Measurements from ENCODE around the gene MOB3B.

Gene MOB3B

DNA sequence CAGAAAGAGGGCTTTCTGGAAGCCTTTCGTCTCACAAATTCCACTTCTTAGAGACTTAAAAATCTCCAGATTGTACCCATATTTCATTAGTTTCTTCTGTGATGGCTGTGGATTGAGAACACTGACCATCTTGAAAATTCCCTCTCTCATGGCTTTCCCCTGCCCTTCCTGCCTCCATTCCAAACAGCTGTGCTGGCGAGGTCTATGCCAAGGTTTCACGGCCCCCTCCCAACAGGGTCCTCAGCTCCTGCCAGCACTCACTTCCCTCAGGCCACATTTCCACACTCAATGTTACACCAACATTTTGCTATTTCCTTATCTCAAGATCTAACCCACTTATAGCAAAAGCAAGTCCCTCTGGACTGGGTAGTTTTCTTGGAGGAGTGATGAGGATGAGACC is 192.4 kb downstream of the MOB3B start:
- no peak overlapping the region for H3K4me3 ChIP-seq (ENCODE audit: low read depth, low read length)
- TF ChIP-seq, protein P1, sequence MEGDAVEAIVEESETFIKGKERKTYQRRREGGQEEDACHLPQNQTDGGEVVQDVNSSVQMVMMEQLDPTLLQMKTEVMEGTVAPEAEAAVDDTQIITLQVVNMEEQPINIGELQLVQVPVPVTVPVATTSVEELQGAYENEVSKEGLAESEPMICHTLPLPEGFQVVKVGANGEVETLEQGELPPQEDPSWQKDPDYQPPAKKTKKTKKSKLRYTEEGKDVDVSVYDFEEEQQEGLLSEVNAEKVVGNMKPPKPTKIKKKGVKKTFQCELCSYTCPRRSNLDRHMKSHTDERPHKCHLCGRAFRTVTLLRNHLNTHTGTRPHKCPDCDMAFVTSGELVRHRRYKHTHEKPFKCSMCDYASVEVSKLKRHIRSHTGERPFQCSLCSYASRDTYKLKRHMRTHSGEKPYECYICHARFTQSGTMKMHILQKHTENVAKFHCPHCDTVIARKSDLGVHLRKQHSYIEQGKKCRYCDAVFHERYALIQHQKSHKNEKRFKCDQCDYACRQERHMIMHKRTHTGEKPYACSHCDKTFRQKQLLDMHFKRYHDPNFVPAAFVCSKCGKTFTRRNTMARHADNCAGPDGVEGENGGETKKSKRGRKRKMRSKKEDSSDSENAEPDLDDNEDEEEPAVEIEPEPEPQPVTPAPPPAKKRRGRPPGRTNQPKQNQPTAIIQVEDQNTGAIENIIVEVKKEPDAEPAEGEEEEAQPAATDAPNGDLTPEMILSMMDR (IDR thresholded peaks at IDR 0.05; ENCODE audit: borderline replicate concordance, insufficient read depth, low read depth, low read length): no peak

DNA sequence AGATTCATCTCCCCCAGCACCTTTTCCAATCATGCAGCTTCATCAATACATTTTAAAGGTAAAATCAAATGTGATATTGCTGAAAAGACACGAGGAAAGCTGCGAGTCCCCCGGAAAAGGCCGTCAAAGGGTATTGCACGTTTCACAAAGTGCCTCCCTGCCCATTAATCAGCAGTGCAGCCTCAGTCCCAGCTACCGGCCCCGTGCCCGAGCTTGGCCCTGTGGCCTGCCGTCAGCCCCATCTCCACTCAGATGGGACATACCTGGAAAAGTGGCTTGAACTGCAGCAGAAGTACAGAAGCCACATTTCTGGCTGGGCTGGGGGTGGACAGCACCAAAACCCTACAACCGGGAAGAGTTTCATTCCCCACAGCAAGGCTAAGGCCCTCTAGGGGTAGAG is 192.8 kb downstream of the MOB3B start:
- no peak overlapping the region for H3K4me3 ChIP-seq (ENCODE audit: low read depth, low read length)
- TF ChIP-seq, protein P1 (IDR thresholded peaks at IDR 0.05; ENCODE audit: borderline replicate concordance, insufficient read depth, low read depth, low read length): no peak

DNA sequence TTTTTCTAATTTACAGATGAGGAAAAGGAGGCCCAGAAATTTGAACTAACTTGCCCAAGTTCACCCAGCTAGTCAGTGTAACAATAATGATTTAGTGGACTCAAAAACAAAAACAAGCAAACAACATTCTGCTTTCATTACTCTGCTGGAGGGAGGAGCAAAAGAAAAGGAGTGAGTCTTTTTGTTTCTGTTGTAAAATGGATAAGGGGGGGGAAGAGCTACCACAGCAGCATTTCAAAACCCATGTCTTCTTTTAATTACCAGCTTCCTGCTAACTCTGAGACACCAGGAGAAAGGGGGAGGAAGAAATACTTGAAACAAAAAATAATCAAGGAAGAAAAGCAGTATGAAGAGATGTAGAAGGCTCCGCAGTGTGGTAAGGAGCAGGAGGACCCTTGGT is 193.5 kb downstream of the MOB3B start:
- H3K4me3 ChIP-seq (ENCODE audit: low read depth, low read length): no peak overlapping the region
- TF ChIP-seq, protein P1 (IDR thresholded peaks at IDR 0.05; ENCODE audit: borderline replicate concordance, insufficient read depth, low read depth, low read length): no peak

GRCh38 chr9:27335075-27335474 is 194.5 kb downstream of the MOB3B start:
- TF ChIP-seq, protein P1 (IDR thresholded peaks at IDR 0.05; ENCODE audit: borderline replicate concordance, insufficient read depth, low read depth, low read length): no peak
- no peak overlapping the region for H3K4me3 ChIP-seq (ENCODE audit: low read depth, low read length)

- TF ChIP-seq, protein P1 (IDR thresholded peaks at IDR 0.05; ENCODE audit: borderline replicate concordance, insufficient read depth, low read depth, low read length): peak; percentile 63
- H3K4me3 ChIP-seq (ENCODE audit: low read depth, low read length): no peak overlapping the region
Observed at GRCh38 chr9:27333241-27334052, 196.2 kb downstream of the MOB3B start.

- TF ChIP-seq, protein P1 (IDR thresholded peaks at IDR 0.05; ENCODE audit: borderline replicate concordance, insufficient read depth, low read depth, low read length): no peak
- no peak overlapping the region for H3K4me3 ChIP-seq (ENCODE audit: low read depth, low read length)
Observed at GRCh38 chr9:27331393-27331792, 198.2 kb downstream of the MOB3B start.

- no peak overlapping the region for H3K4me3 ChIP-seq (ENCODE audit: low read depth, low read length)
- TF ChIP-seq, protein P1 (IDR thresholded peaks at IDR 0.05; ENCODE audit: borderline replicate concordance, insufficient read depth, low read depth, low read length): no peak
Observed at GRCh38 chr9:27329291-27329690, 200.3 kb downstream of the MOB3B start.

All from GM12875 (cell line).